ENCODE data around the gene C3orf49.

- TF ChIP-seq, protein P1, sequence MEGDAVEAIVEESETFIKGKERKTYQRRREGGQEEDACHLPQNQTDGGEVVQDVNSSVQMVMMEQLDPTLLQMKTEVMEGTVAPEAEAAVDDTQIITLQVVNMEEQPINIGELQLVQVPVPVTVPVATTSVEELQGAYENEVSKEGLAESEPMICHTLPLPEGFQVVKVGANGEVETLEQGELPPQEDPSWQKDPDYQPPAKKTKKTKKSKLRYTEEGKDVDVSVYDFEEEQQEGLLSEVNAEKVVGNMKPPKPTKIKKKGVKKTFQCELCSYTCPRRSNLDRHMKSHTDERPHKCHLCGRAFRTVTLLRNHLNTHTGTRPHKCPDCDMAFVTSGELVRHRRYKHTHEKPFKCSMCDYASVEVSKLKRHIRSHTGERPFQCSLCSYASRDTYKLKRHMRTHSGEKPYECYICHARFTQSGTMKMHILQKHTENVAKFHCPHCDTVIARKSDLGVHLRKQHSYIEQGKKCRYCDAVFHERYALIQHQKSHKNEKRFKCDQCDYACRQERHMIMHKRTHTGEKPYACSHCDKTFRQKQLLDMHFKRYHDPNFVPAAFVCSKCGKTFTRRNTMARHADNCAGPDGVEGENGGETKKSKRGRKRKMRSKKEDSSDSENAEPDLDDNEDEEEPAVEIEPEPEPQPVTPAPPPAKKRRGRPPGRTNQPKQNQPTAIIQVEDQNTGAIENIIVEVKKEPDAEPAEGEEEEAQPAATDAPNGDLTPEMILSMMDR (IDR thresholded peaks at IDR 0.05), result no peak
- TF ChIP-seq POLR2A (IDR thresholded peaks at IDR 0.05) (no peak), POLR2AphosphoS5 (IDR thresholded peaks at IDR 0.05) (no peak), EP300 (IDR thresholded peaks at IDR 0.05) (no peak)
Measured at GRCh38 chr3:63864008-63864964, 45.2 kb downstream of the C3orf49 start.
